Right ventricle myocardium inferior (tissue), 1 donor: ENCODE measurements around the gene MLNR. TPM values are rescaled to one million over a fixed set of nuclear protein-coding genes. Genes with fewer than 3 reads are reported as not detected.

ENCODE experiments used
- ATAC-seq: fragments of 200-7000 bp; cut with Tn5 transposase; one replicate; pipeline ENCODE4 v1.9.1; 2020; ENCODE audit warnings: mild to moderate bottlenecking, moderate library complexity
- DNase-seq: peaks from one replicate; pipeline ENCODE4 v3.0.0; 2021; ENCODE audit errors: missing footprints
- intact Hi-C: fragments of 100-400 bp; cut with DNase I; formaldehyde crosslinking; loops from one replicate; pipeline ENCODE4 v1.11.0; 2022
- long read RNA-seq: library from polyadenylated mRNA; unstranded; transcript quantifications from one replicate; pipeline ENCODE4 v2.0.0, GENCODE V29; 2021
- total RNA-seq: library from RNA; stranded (reverse); fragmentation: NEBNext Ultra II Directional; extraction: Animal tissue kit (Norgen Biotek cat#: 25700); gene quantifications from one replicate; pipeline ENCODE4 v1.2.1, GENCODE V29; 2021
- donor health status: DM: no; HTN: yes; CAD: no; lungs with severe emphysema.

MLNR gene
- total RNA-seq = not detected
- long read RNA-seq = 0 reads

- DNase-seq (peak; percentile 73), ATAC-seq (peak; percentile 74)
- intact Hi-C loops = no loop called here
These were observed at the start of gene MLNR for GRCh38 chr13:49220036-49220855. TSS of gene MLNR (plus strand) at chr13:49220338. CDS start at chr13:49220338, 0 bp downstream.

GRCh38 chr13:49171359-49171758, 48.8 kb upstream of the MLNR start:
- DNase-seq (no peak), ATAC-seq (no peak)
- intact Hi-C loops = no loop called here

GRCh38 chr13:49183672-49184325, 36.3 kb upstream of the MLNR start:
- no peak for DNase-seq
- no peak for ATAC-seq
- intact Hi-C loops = no loop called here

- DNase-seq (no peak), ATAC-seq (no peak)
- intact Hi-C loops = no loop called here
These were observed 35.5 kb upstream of the MLNR start for GRCh38 chr13:49184621-49185020.

- intact Hi-C loops = no loop called here
- ATAC-seq = no peak
- DNase-seq = no peak
These were observed 34.9 kb upstream of the MLNR start for GRCh38 chr13:49185264-49185663.

- no peak for ATAC-seq
- intact Hi-C loops = no loop called here
- no peak for DNase-seq
These were observed 29.2 kb upstream of the MLNR start for GRCh38 chr13:49190901-49191300.

- intact Hi-C loops = no loop called here
- ATAC-seq (no peak), DNase-seq (no peak)
These were observed 13.5 kb upstream of the MLNR start for GRCh38 chr13:49206641-49207040.

GRCh38 chr13:49208619-49209018, 11.5 kb upstream of the MLNR start:
- DNase-seq (no peak), ATAC-seq (no peak)
- intact Hi-C loops = no loop called here

GRCh38 chr13:49210114-49210513, 10.0 kb upstream of the MLNR start:
- intact Hi-C loops = no loop called here
- DNase-seq = no peak
- ATAC-seq = no peak

- ATAC-seq (no peak), DNase-seq (no peak)
- intact Hi-C loops = no loop called here
These were observed 9.5 kb upstream of the MLNR start for GRCh38 chr13:49210669-49211068.

GRCh38 chr13:49213539-49213938, 6.6 kb upstream of the MLNR start:
- ATAC-seq (no peak), DNase-seq (no peak)
- intact Hi-C loops = no loop called here

- intact Hi-C loops = no loop called here
- ATAC-seq = no peak
- DNase-seq = no peak
These were observed 5.9 kb upstream of the MLNR start for GRCh38 chr13:49213997-49214916.

- peak; percentile 41 for ATAC-seq
- peak; percentile 77 for DNase-seq
- intact Hi-C loops = no loop called here
These were observed 5.2 kb upstream of the MLNR start for GRCh38 chr13:49214917-49215376.

- DNase-seq (no peak), ATAC-seq (no peak)
- intact Hi-C loops = no loop called here
These were observed 3.8 kb upstream of the MLNR start for GRCh38 chr13:49216334-49216733.

GRCh38 chr13:49217962-49218492, 2.1 kb upstream of the MLNR start:
- intact Hi-C loops = no loop called here
- DNase-seq = no peak
- ATAC-seq = no peak

GRCh38 chr13:49218493-49219051, 1.6 kb upstream of the MLNR start:
- intact Hi-C loops = no loop called here
- ATAC-seq = no peak
- DNase-seq = no peak

- intact Hi-C loops = no loop called here
- ATAC-seq (no peak), DNase-seq (no peak)
These were observed 497 bp upstream of the MLNR start for GRCh38 chr13:49219647-49220035.

- intact Hi-C loops = no loop called here
- no peak for ATAC-seq
- no peak for DNase-seq
These were observed 885 bp downstream of the MLNR start for GRCh38 chr13:49220856-49221589.
